ENCODE measurements around the gene EDRF1.

Gene EDRF1

DNA sequence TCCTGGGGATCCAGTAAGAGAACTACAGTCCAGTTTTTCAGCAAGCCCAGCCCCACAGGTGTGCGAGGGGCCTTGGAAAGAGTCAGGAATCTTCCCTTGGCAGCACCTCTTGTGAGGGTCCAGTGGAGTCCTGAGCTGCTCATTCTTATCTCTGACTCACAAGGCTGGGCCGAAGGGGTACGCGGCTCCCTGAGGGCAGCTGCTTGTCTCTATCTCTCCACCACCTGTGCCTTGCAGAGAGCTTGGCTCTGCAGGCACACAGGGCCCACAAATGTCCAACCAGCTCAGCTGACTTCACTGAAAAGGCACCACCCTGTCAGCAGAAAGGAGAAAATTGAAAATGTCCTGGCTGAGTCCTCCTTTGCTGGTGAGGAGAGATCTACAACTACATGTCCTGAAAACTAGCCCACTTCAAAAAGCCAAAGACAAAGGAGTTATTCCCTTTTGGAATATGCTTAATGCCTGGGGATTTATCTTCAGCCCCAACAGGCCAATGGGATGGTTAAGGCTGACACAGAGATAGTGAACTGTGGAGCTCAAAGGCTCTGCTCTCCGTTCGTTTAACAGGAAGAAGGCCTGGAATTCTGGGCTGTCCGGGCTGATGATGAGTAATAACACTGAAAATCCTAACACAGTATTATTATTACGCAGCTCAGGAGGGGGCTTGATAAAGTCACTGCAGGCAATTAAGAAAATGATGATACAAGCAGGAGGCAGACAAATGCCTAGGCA is 80.1 kb downstream of the EDRF1 start:
- TF ChIP-seq, protein P1, sequence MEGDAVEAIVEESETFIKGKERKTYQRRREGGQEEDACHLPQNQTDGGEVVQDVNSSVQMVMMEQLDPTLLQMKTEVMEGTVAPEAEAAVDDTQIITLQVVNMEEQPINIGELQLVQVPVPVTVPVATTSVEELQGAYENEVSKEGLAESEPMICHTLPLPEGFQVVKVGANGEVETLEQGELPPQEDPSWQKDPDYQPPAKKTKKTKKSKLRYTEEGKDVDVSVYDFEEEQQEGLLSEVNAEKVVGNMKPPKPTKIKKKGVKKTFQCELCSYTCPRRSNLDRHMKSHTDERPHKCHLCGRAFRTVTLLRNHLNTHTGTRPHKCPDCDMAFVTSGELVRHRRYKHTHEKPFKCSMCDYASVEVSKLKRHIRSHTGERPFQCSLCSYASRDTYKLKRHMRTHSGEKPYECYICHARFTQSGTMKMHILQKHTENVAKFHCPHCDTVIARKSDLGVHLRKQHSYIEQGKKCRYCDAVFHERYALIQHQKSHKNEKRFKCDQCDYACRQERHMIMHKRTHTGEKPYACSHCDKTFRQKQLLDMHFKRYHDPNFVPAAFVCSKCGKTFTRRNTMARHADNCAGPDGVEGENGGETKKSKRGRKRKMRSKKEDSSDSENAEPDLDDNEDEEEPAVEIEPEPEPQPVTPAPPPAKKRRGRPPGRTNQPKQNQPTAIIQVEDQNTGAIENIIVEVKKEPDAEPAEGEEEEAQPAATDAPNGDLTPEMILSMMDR (IDR thresholded peaks at IDR 0.05; ENCODE audit: insufficient read depth, low read length, poor library complexity, severe bottlenecking) = no peak
- no peak for DNase-seq (ENCODE audit: extremely low read depth, insufficient read length)
- H3K27me3 ChIP-seq (replicated peaks; ENCODE audit: control insufficient read depth, insufficient read depth, low read length) = no peaks in the 10 kb centered on the region
- peaks cover 18% of the 10 kb centered on the region for H3K36me3 ChIP-seq (ENCODE audit: control insufficient read depth, insufficient read depth, low read length)
- no peak overlapping the region for H3K4me3 ChIP-seq (replicated peaks; ENCODE audit: low read depth, low read length)

- Histone ChIP-seq H3K36me3 (ENCODE audit: control insufficient read depth, insufficient read depth, low read length) (peaks cover 13% of the 10 kb centered on the region), H3K4me3 (replicated peaks; ENCODE audit: low read depth, low read length) (no peak overlapping the region)
- TF ChIP-seq, protein P1 (IDR thresholded peaks at IDR 0.05; ENCODE audit: insufficient read depth, low read length, poor library complexity, severe bottlenecking) = no peak
These were observed 82.1 kb downstream of the EDRF1 start for GRCh38 chr10:125801574-125801973.

GRCh38 chr10:125802131-125802530 is 82.6 kb downstream of the EDRF1 start:
- TF ChIP-seq, protein P1 (IDR thresholded peaks at IDR 0.05; ENCODE audit: insufficient read depth, low read length, poor library complexity, severe bottlenecking) = no peak
- DNase-seq (ENCODE audit: extremely low read depth, insufficient read length) = no peak
- H3K27me3 ChIP-seq (replicated peaks; ENCODE audit: control insufficient read depth, insufficient read depth, low read length) = no peaks in the 10 kb centered on the region
- peaks cover 15% of the 10 kb centered on the region for H3K36me3 ChIP-seq (ENCODE audit: control insufficient read depth, insufficient read depth, low read length)
- H3K4me3 ChIP-seq (replicated peaks; ENCODE audit: low read depth, low read length) = no peak overlapping the region

More at GRCh38 chr10:125801574-125801973, 82.1 kb downstream of the EDRF1 start:
- H3K27me3 ChIP-seq (replicated peaks; ENCODE audit: control insufficient read depth, insufficient read depth, low read length) = no peaks in the 10 kb centered on the region
- no peak for DNase-seq (ENCODE audit: extremely low read depth, insufficient read length)

- DNase-seq (ENCODE audit: extremely low read depth, insufficient read length) = no peak
- H3K27me3 ChIP-seq (replicated peaks; ENCODE audit: control insufficient read depth, insufficient read depth, low read length) = no peaks in the 10 kb centered on the region
- peaks cover 14% of the 10 kb centered on the region for H3K36me3 ChIP-seq (ENCODE audit: control insufficient read depth, insufficient read depth, low read length)
- TF ChIP-seq, protein P1 (IDR thresholded peaks at IDR 0.05; ENCODE audit: insufficient read depth, low read length, poor library complexity, severe bottlenecking) = no peak
- H3K4me3 ChIP-seq (replicated peaks; ENCODE audit: low read depth, low read length) = no peak overlapping the region
These were observed 83.2 kb downstream of the EDRF1 start for GRCh38 chr10:125802739-125803138.

- no peaks in the 10 kb centered on the region for H3K27me3 ChIP-seq (replicated peaks; ENCODE audit: control insufficient read depth, insufficient read depth, low read length)
- DNase-seq (ENCODE audit: extremely low read depth, insufficient read length) = no peak
- TF ChIP-seq, protein P1 (IDR thresholded peaks at IDR 0.05; ENCODE audit: insufficient read depth, low read length, poor library complexity, severe bottlenecking) = no peak
- H3K36me3 ChIP-seq (ENCODE audit: control insufficient read depth, insufficient read depth, low read length) = peaks cover 14% of the 10 kb centered on the region
- no peak overlapping the region for H3K4me3 ChIP-seq (replicated peaks; ENCODE audit: low read depth, low read length)
These were observed 88.5 kb downstream of the EDRF1 start for GRCh38 chr10:125808047-125808446.
